ENCODE results near the gene PAM. TPM values are rescaled to one million over a fixed set of nuclear protein-coding genes. Genes with fewer than 3 reads are reported as not detected.
"Not testable (repeated sequence)": the region's sequence is repeated elsewhere in the genome, so short reads cannot be mapped to it uniquely, and the experiment has no call there.

PAM gene
- total RNA-seq, 2 experiments from 2014 or later = 15.0 to 15.9 TPM

GRCh38 chr5:102737805-102738469, 17.2 kb upstream of the PAM start:
- Mint-ChIP-seq H3K9me3 (no peaks in the 10 kb centered on the region), H3K4me1 (no peaks in the 10 kb centered on the region), H3K27me3 (peaks cover 8% of the 10 kb centered on the region), H3K4me3 (no peak overlapping the region), H3K27ac (no peak overlapping the region), H3K36me3 (ENCODE audit: low read depth) (no peaks in the 10 kb centered on the region)
- ChIA-PET CTCF (no interaction called here), POLR2A (no interaction called here)
- no peak for DNase-seq

GRCh38 chr5:102740515-102740914, 14.6 kb upstream of the PAM start:
- Mint-ChIP-seq H3K4me3 (no peak overlapping the region), H3K27me3 (peaks cover 3% of the 10 kb centered on the region), H3K9me3 (no peaks in the 10 kb centered on the region), H3K36me3 (ENCODE audit: low read depth) (no peaks in the 10 kb centered on the region), H3K27ac (no peak overlapping the region), H3K4me1 (no peaks in the 10 kb centered on the region)
- CTCF ChIA-PET = no interaction called here
- DNase-seq = no peak
- POLR2A ChIA-PET = no interaction called here

GRCh38 chr5:102742215-102742614, 12.9 kb upstream of the PAM start:
- DNase-seq = no peak

DNA sequence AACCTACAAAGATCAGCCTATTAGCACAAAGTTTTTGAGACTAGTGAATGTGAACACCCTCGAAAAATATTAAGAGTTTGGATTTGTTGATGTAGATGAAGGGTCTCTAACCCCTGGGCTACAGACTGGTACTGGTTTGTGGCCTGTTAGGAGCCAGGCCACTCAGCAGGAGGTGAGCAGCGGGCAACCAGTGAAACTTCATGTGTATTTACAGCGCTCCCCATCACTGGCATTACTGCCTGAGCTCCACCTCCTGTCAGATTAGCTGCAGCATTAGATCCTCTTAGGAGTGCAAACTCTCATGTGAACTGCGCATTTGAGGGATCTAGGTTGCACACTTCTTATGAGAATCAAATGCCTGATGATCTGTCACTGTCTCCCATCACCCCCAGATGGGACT, 11.2 kb upstream of the PAM start:
- Mint-ChIP-seq H3K9me3 (no peaks in the 10 kb centered on the region), H3K27me3 (peaks cover 5% of the 10 kb centered on the region), H3K27ac (no peak overlapping the region), H3K4me3 (no peak overlapping the region), H3K36me3 (ENCODE audit: low read depth) (no peaks in the 10 kb centered on the region), H3K4me1 (no peaks in the 10 kb centered on the region)
- ChIA-PET CTCF (no interaction called here), POLR2A (no interaction called here)
- DNase-seq = no peak

More at GRCh38 chr5:102742215-102742614, 12.9 kb upstream of the PAM start:
- Mint-ChIP-seq H3K9me3 (no peaks in the 10 kb centered on the region), H3K4me3 (no peak overlapping the region), H3K4me1 (no peaks in the 10 kb centered on the region), H3K36me3 (ENCODE audit: low read depth) (no peaks in the 10 kb centered on the region), H3K27ac (no peak overlapping the region), H3K27me3 (peaks cover 6% of the 10 kb centered on the region)
- POLR2A ChIA-PET = no interaction called here
- CTCF ChIA-PET = no interaction called here

- no peak overlapping the region for H3K27ac Mint-ChIP-seq
These were observed 7.5 kb upstream of the PAM start for GRCh38 chr5:102747386-102748166.

GRCh38 chr5:102749416-102750030, 5.6 kb upstream of the PAM start:
- ChIA-PET CTCF (interaction anchor here (1.0 kb wide), 1 partner anchor 31 kb away, joined by 3 read pairs; no protein-coding TSS in a partner anchor), POLR2A (no interaction called here)
- peaks cover 3% of the 10 kb centered on the region for H3K9me3 Mint-ChIP-seq
- H3K27ac Mint-ChIP-seq = no peak overlapping the region
- H3K36me3 Mint-ChIP-seq (ENCODE audit: low read depth) = no peaks in the 10 kb centered on the region
- peaks cover 10% of the 10 kb centered on the region for H3K4me1 Mint-ChIP-seq
- no peak overlapping the region for H3K4me3 Mint-ChIP-seq
- no peak for DNase-seq
- H3K27me3 Mint-ChIP-seq = peaks cover 31% of the 10 kb centered on the region

More at GRCh38 chr5:102747386-102748166, 7.5 kb upstream of the PAM start:
- Mint-ChIP-seq H3K36me3 (ENCODE audit: low read depth) (no peaks in the 10 kb centered on the region), H3K27me3 (peaks cover 15% of the 10 kb centered on the region), H3K9me3 (peaks cover 3% of the 10 kb centered on the region), H3K4me3 (no peak overlapping the region), H3K4me1 (no peaks in the 10 kb centered on the region)
- ChIA-PET CTCF (interaction anchor here (0.8 to 1.2 kb wide), 2 partner anchors 16 to 33 kb away, joined by 3 to 5 read pairs; no protein-coding TSS in a partner anchor), POLR2A (no interaction called here)
- DNase-seq = no peak

DNA sequence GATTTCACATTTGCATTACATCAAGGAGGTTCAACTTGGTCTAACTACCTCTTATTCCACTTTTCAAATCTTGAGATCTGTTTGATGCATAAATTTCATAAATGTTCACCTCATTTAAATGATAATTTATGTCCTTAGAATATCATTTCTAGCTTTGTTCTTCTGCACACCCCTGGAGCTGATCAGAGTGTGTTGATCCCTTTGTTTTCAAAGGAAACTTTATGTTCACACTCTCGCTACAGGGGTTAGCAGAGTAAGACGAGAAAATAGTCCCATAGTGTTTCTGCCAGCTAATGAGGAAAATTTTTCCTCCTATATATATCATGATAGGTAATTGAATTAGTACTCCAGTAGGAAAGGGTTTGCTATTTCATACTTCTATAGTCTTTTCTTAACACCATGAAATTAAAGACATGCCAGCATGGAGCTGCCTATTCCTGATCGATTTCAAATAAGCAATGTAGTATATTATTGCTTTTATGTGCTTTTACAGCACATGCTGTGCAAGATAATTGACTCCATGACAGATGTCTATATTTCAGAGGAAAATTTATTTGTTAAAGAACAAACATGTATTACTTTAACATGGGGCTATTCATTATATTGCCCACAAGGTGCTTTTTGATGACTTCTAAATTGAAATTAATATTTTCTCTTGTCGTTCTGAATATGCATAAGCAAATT, 4.8 kb upstream of the PAM start:
- Mint-ChIP-seq H3K27me3 (peaks cover 31% of the 10 kb centered on the region), H3K4me1 (peaks cover 13% of the 10 kb centered on the region), H3K4me3 (no peak overlapping the region), H3K36me3 (ENCODE audit: low read depth) (no peaks in the 10 kb centered on the region), H3K9me3 (peaks cover 3% of the 10 kb centered on the region), H3K27ac (no peak overlapping the region)
- CTCF ChIA-PET = interaction anchor here (1.0 kb wide), 1 partner anchor 30 kb away, joined by 3 read pairs; no protein-coding TSS in a partner anchor
- no peak for DNase-seq
- POLR2A ChIA-PET = no interaction called here

DNA sequence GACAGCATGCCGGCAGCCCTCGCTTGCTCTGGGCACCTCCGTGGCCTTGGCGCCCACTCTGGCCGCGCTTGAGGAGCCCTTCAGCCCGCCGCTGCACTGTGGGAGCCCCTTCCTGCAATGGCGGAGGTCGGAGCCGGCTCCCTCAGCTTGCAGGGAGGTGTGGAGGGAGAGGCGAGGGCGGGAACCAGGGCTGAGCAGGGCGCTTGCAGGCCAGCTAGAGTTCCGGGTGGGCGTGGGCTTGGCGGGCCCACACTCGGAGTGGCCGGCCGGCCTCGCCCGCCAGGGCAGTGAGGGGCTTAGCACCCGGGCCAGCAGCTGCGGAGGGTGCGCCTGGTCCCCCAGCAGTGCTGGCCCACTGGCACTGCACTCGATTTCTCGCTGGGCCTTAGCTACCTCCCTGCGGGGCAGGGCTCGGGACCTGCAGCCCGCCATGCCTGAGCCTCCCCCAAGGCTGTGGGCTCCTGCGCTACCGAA, 3.2 kb upstream of the PAM start:
- POLR2A ChIA-PET; DNase-seq; H3K4me3 Mint-ChIP-seq; H3K27ac Mint-ChIP-seq; H3K36me3 Mint-ChIP-seq (ENCODE audit: low read depth); H3K9me3 Mint-ChIP-seq: not testable (repeated sequence)
- CTCF ChIA-PET = interaction anchor here (1.0 kb wide), 1 partner anchor 369 kb away, joined by 3 read pairs; the partner anchor contains the start of gene PPIP5K2
- Mint-ChIP-seq H3K4me1 (peaks cover 20% of the 10 kb centered on the region), H3K27me3 (peaks cover 29% of the 10 kb centered on the region)

GRCh38 chr5:102753889-102754766, 977 bp upstream of the PAM start:
- POLR2A ChIA-PET = no interaction called here
- CTCF ChIA-PET = no interaction called here
- Mint-ChIP-seq H3K9me3 (peaks cover 3% of the 10 kb centered on the region), H3K27ac (peak overlapping the region; percentile 74), H3K4me1 (peaks cover 29% of the 10 kb centered on the region), H3K27me3 (peaks cover 25% of the 10 kb centered on the region), H3K36me3 (ENCODE audit: low read depth) (no peaks in the 10 kb centered on the region), H3K4me3 (peak overlapping the region; percentile 76)
- no peak for DNase-seq

- H3K27ac Mint-ChIP-seq = peak overlapping the region; percentile 88
- H3K36me3 Mint-ChIP-seq (ENCODE audit: low read depth) = no peaks in the 10 kb centered on the region
- peak overlapping the region; percentile 85 for H3K4me3 Mint-ChIP-seq
- H3K9me3 Mint-ChIP-seq = peaks cover 3% of the 10 kb centered on the region
- DNase-seq = peak; percentile 64
- H3K4me1 Mint-ChIP-seq = peaks cover 41% of the 10 kb centered on the region
- CTCF ChIA-PET = interaction anchor here (0.8 kb wide), 1 partner anchor 10 kb away, joined by 3 read pairs; no protein-coding TSS in a partner anchor
- peaks cover 16% of the 10 kb centered on the region for H3K27me3 Mint-ChIP-seq
- POLR2A ChIA-PET = interaction anchor here (1.3 kb wide), 1 partner anchor 364 kb away, joined by 8 read pairs; the partner anchor contains the start of genes GIN1 and PPIP5K2
These were observed 724 bp downstream of the PAM start for GRCh38 chr5:102755686-102756371.

- Mint-ChIP-seq H3K4me1 (peaks cover 63% of the 10 kb centered on the region), H3K36me3 (ENCODE audit: low read depth) (no peaks in the 10 kb centered on the region), H3K4me3 (no peak overlapping the region), H3K9me3 (no peaks in the 10 kb centered on the region), H3K27ac (no peak overlapping the region), H3K27me3 (peaks cover 8% of the 10 kb centered on the region)
- ChIA-PET CTCF (interaction anchor here (2.1 kb wide), 1 partner anchor 12 kb away, joined by 8 read pairs; no protein-coding TSS in a partner anchor), POLR2A (no interaction called here)
- DNase-seq = no peak
These were observed 3.5 kb downstream of the PAM start for GRCh38 chr5:102758576-102758975.
